Measurements from ENCODE around the gene SCUBE2. TPM values are rescaled to one million over a fixed set of nuclear protein-coding genes. Genes with fewer than 3 reads are reported as not detected.

Gene SCUBE2
- total and polyA plus RNA-seq, 2 donors (not counting 1 experiment from before 2014, with no cell fraction given) = not detected

GRCh38 chr11:9046481-9046880, 44.9 kb downstream of the SCUBE2 start:
- Histone ChIP-seq H3K4me1 (ENCODE audit: control insufficient read depth in 2 of 2, insufficient read depth in 2 of 2, low read length in 2 of 2) (no peaks in the 10 kb centered on the region), H3K79me2 (ENCODE audit: control insufficient read depth, insufficient read depth, low read length) (no peaks in the 10 kb centered on the region), H3K4me2 (replicated peaks; ENCODE audit: low read depth, low read length, poor library complexity, severe bottlenecking) (no peak overlapping the region), H3K4me3 (ENCODE audit: control extremely low read depth in 1 of 5, extremely low read depth in 1 of 5, insufficient read depth in 1 of 5, low read depth in 2 of 5, low read length in 4 of 5) (no peak overlapping the region), H3K27ac (ENCODE audit: low read length in 2 of 2) (no peak overlapping the region), H3K9ac (ENCODE audit: low read length) (no peak overlapping the region), H3K27me3 (replicated peaks in 1 of 4; ENCODE audit: control extremely low read depth in 1 of 4, control insufficient read depth in 3 of 4, insufficient read depth in 4 of 4, low read length in 3 of 4) (peaks cover 0 to 11% (median 0%) of the 10 kb centered on the region in 4 experiments), H2AFZ (ENCODE audit: insufficient read depth, low read depth, low read length, poor library complexity, severe bottlenecking) (no peak overlapping the region), H3K9me3 (ENCODE audit: control extremely low read depth in 1 of 3, control insufficient read depth in 2 of 3, insufficient read depth in 1 of 3, low read length in 2 of 3) (no peaks in the 10 kb centered on the region), H4K20me1 (ENCODE audit: control insufficient read depth, insufficient read depth, low read length, poor library complexity, severe bottlenecking) (no peaks in the 10 kb centered on the region), H3K36me3 (replicated peaks in 1 of 2; ENCODE audit: control extremely low read depth in 1 of 2, control insufficient read depth in 1 of 2, extremely low read depth in 1 of 2, insufficient read depth in 2 of 2, low read length in 1 of 2) (no peaks in the 10 kb centered on the region)
- TF ChIP-seq EZH2 (IDR thresholded peaks at IDR 0.05; ENCODE audit: borderline replicate concordance, insufficient read depth, low read depth, low read length, poor library complexity, severe bottlenecking) (no peak), CTCF (IDR thresholded peaks at IDR 0.05) (no peak)
- no peak overlapping the region for H3K27ac Mint-ChIP-seq
- ATAC-seq (ENCODE audit: low read depth) = no peak
- ChIA-PET POLR2A (no interaction called here), CTCF (no interaction called here)
- no peaks in the 10 kb centered on the region for H3K4me1 Mint-ChIP-seq
- H3K9me3 Mint-ChIP-seq (ENCODE audit: insufficient read depth) = no peaks in the 10 kb centered on the region
- no peaks in the 10 kb centered on the region for H3K27me3 Mint-ChIP-seq
- intact Hi-C loops (cut with micrococcal nuclease) = no loop called here
- no peak for DNase-seq
- WGBS (ENCODE audit: insufficient coverage) = 93% methylated on average over 4 of the region's 4 CpGs
- no peak overlapping the region for H3K4me3 Mint-ChIP-seq

- Histone ChIP-seq H3K79me2 (ENCODE audit: control insufficient read depth, insufficient read depth, low read length) (no peaks in the 10 kb centered on the region), H3K4me1 (ENCODE audit: control insufficient read depth in 2 of 2, insufficient read depth in 2 of 2, low read length in 2 of 2) (no peaks in the 10 kb centered on the region), H3K36me3 (replicated peaks in 1 of 2; ENCODE audit: control extremely low read depth in 1 of 2, control insufficient read depth in 1 of 2, extremely low read depth in 1 of 2, insufficient read depth in 2 of 2, low read length in 1 of 2) (no peaks in the 10 kb centered on the region), H3K27ac (ENCODE audit: low read length in 2 of 2) (no peak overlapping the region), H3K27me3 (replicated peaks in 1 of 4; ENCODE audit: control extremely low read depth in 1 of 4, control insufficient read depth in 3 of 4, insufficient read depth in 4 of 4, low read length in 3 of 4) (peaks cover 0 to 8% (median 0%) of the 10 kb centered on the region in 4 experiments), H3K9me3 (ENCODE audit: control extremely low read depth in 1 of 3, control insufficient read depth in 2 of 3, insufficient read depth in 1 of 3, low read length in 2 of 3) (no peaks in the 10 kb centered on the region), H2AFZ (ENCODE audit: insufficient read depth, low read depth, low read length, poor library complexity, severe bottlenecking) (no peak overlapping the region), H3K4me2 (replicated peaks; ENCODE audit: low read depth, low read length, poor library complexity, severe bottlenecking) (no peak overlapping the region), H3K9ac (ENCODE audit: low read length) (no peak overlapping the region), H3K4me3 (ENCODE audit: control extremely low read depth in 1 of 5, extremely low read depth in 1 of 5, insufficient read depth in 1 of 5, low read depth in 2 of 5, low read length in 4 of 5) (no peak overlapping the region), H4K20me1 (ENCODE audit: control insufficient read depth, insufficient read depth, low read length, poor library complexity, severe bottlenecking) (no peaks in the 10 kb centered on the region)
- no peak overlapping the region for H3K27ac Mint-ChIP-seq
- TF ChIP-seq EZH2 (IDR thresholded peaks at IDR 0.05; ENCODE audit: borderline replicate concordance, insufficient read depth, low read depth, low read length, poor library complexity, severe bottlenecking) = no peak
- no peak for TF ChIP-seq CTCF (IDR thresholded peaks at IDR 0.05)
- no peak overlapping the region for H3K4me3 Mint-ChIP-seq
- ChIA-PET CTCF (no interaction called here), POLR2A (no interaction called here)
- no CpG with 5 or more reads among the region's 1 CpG for WGBS (ENCODE audit: insufficient coverage)
- H3K9me3 Mint-ChIP-seq (ENCODE audit: insufficient read depth) = no peaks in the 10 kb centered on the region
- no peak for DNase-seq
- no peak for ATAC-seq (ENCODE audit: low read depth)
- intact Hi-C loops (cut with micrococcal nuclease) = no loop called here
- peaks cover 2% of the 10 kb centered on the region for H3K27me3 Mint-ChIP-seq
- H3K4me1 Mint-ChIP-seq = no peaks in the 10 kb centered on the region
Observed at GRCh38 chr11:9042488-9042887, 48.9 kb downstream of the SCUBE2 start.
